GM19463 (cell line): ENCODE data around the gene RBMS3.
"Not testable (repeated sequence)": the region's sequence is repeated elsewhere in the genome, so short reads cannot be mapped to it uniquely, and the experiment has no call there.

Experiments
- ATAC-seq: cut with Tn5 transposase; IDR thresholded peaks from one replicate; pipeline ENCODE4 v1.9.1; 2021; ENCODE audit warnings: mild to moderate bottlenecking, moderate library complexity; ENCODE audit not compliant: unreplicated experiment

Gene RBMS3

GRCh38 chr3:29337565-29337964, 56.7 kb downstream of the RBMS3 start:
- no peak for ATAC-seq

- no peak for ATAC-seq
Observed at GRCh38 chr3:29338377-29338776, 57.5 kb downstream of the RBMS3 start.

DNA sequence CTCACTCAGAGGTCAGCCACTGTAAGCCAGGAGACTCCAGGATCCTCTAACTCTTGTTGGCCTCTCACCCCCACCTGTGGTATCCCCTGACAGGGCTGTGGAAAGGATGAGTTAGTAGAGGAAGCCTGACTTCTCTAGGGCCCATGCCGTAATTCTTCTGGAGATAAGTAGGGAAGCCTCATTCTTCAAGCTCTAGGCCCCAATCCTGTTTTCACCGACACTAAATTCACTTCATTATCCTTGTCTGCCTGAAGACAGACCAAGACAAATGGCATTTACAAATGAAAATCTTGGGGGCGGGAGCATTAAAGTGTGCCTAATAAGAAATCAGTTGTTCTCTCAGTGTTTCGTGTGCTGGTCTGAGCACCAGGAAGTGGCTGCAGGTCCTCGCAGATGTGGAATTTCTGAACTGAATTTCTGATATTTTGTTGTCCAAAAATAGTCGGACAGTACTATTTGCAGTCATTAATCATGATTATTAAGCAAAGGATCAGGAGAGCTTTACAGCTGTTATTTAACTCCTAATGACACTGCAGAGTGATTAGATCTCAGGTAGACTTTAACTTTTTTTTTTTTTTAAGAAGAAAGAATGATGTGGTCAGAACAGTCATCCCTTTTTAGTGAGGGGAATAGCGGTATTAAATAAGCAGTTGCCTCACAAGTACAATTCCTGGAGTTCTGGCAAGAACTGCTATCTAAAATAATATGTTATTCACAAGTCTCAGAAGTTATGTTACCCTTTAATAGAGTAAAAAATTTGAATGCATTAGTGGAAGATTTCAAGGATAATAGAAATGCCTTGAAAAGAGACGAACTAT, 58.4 kb downstream of the RBMS3 start:
- ATAC-seq, result no peak

DNA sequence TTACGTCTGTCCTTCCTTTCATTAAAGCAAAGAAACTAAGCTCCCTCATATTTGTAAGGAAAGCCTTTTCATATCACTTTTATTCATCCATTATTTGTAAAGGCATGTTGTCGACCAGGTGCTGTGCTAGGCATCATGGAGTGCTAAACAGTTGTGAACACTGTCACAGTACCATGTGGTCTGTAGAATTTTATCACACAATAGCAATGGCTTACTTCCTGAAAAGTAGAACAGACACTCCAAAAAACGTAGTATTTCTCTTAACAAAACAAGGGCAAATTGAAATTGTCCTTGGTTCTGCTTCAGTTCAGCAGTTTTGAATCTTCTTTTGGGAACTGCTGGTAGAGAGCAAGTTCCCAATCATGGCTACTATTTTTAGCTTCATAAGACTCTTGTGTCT, 63.3 kb downstream of the RBMS3 start:
- no peak for ATAC-seq

GRCh38 chr3:29344935-29345334, 64.1 kb downstream of the RBMS3 start:
- ATAC-seq, result no peak

- no peak for ATAC-seq
Observed at GRCh38 chr3:29345516-29346300, 64.8 kb downstream of the RBMS3 start.

DNA sequence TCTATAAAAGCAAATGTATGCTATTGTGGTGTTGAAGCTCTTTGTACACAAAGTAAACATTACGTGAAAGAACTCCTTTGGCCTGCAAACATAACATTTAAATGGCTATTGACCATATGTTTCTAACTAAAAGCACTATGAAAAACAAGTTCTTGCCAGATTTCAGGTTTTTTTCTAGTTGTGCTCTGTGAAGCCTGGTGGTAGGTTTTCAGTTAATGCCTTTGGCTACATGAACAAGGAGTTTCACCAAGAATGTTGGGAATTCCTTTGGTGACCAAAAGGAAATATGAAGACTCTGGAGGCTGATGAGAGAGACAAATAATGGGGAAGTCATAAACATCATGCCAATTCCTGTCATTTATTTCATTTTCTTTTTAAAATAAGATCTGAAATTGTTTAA, 66.0 kb downstream of the RBMS3 start:
- no peak for ATAC-seq

DNA sequence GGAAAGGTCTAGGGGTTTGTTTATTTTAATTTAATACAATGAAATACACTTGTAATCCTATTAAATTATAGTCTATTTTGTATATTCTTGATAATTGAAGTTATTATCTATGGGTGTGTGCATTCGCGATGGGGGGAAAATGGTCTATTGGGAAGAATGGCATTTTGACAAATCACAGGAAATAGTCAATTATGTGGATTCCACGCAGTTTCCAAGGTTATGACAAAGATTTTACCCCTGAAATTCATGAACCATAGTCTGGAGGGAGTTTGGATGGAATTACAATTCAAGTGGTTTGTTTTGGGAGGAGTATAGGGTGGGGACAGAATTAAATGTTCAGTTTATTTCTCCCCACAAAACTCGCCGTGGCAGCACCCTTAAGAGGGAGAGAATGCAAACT, 66.5 kb downstream of the RBMS3 start:
- ATAC-seq, result no peak

GRCh38 chr3:29348316-29348715, 67.4 kb downstream of the RBMS3 start:
- ATAC-seq, result no peak

- ATAC-seq, result no peak
Observed at GRCh38 chr3:29349049-29349448, 68.2 kb downstream of the RBMS3 start.

DNA sequence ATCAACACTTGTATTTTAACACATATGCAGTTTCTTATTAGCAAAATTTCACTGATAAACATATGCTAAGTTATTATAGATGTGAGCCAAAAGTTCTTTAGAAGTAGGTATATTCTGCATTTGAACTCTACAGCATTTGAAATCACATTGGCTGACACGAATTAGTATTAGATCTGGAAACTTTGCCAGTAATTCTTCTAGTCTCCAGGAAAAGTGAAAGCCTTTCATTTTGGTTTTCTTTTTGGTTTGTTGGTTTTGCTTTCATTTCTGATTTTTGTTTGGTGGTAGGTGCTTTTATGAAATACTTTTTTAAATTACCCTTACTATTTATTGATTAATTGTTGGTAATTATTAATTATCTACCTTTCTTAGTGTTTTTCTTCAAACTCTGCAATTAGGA, 72.9 kb downstream of the RBMS3 start:
- ATAC-seq, result no peak

GRCh38 chr3:29354894-29355293, 74.0 kb downstream of the RBMS3 start:
- no peak for ATAC-seq

DNA sequence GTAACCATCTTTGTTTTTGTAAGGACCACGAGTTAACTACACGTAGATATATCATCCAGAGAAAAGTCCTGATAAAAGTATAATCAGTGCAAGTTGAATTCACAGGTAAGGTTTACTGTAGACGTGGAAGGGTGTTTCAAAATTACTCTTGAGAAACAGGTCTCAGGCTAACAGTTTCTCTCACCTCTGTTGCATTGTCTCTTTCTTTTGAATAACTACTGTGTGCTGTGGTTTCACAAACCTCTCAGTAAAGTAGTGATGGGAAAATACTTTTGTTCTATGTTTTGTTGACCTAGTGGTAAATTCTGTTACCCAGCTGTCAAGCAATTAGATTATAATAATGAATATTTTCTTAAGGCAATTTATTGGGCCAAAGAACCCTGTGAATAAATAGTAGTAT, 75.2 kb downstream of the RBMS3 start:
- no peak for ATAC-seq

DNA sequence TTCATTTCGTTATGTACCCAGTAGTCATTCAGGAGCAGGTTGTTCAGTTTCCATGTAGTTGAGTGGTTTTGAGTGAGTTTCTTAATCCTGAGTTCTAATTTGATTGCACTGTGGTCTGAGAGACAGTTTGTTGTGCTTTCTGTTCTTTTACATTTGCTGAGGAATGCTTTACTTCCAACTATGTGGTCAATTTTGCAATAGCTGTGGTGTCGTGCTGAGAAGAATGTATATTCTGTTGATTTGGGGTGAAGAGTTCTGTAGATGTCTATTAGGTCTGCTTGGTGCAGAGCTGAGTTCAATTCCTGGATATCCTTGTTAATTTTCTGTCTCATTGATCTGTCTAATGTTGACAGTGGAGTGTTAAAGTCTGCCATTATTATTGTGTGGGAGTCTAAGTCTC, 79.4 kb downstream of the RBMS3 start:
- not testable (repeated sequence) for ATAC-seq

DNA sequence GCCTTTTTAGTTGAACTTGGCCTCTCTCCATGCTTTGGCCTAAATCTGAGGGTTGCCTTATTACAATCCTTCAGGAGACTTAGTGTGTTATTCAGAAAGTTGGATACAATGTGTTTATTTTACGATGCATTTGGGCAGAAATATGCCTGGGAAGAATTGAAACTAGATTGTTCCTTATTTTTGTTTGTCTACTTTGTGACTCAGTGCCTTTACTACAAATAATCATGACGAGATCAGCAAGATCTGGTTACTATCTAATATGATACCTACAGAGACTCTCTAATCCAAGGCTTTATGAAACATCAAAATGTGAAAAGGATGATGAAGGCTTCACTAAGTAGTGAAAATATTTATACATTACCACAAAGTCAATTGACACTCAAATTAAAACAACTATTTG, 82.2 kb downstream of the RBMS3 start:
- ATAC-seq, result no peak

DNA sequence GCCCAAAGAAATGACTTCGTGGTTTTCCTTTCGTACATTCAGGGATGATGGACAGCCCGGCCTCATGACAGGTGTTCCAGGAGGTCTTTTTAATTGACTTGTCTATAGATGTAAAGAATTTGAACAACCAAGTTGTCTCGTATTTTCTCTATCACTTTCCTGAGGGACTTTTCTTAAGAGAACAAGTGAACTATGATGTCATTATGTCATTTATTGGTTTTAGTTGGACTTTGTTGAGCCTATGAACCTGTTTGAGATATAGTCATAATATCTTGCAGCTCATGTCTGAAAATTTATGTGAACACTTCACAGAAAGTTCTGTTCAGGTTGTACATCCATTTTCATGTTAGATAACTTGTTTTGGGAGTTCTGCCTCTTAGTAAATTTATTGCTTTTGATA, 89.2 kb downstream of the RBMS3 start:
- ATAC-seq, result no peak

DNA sequence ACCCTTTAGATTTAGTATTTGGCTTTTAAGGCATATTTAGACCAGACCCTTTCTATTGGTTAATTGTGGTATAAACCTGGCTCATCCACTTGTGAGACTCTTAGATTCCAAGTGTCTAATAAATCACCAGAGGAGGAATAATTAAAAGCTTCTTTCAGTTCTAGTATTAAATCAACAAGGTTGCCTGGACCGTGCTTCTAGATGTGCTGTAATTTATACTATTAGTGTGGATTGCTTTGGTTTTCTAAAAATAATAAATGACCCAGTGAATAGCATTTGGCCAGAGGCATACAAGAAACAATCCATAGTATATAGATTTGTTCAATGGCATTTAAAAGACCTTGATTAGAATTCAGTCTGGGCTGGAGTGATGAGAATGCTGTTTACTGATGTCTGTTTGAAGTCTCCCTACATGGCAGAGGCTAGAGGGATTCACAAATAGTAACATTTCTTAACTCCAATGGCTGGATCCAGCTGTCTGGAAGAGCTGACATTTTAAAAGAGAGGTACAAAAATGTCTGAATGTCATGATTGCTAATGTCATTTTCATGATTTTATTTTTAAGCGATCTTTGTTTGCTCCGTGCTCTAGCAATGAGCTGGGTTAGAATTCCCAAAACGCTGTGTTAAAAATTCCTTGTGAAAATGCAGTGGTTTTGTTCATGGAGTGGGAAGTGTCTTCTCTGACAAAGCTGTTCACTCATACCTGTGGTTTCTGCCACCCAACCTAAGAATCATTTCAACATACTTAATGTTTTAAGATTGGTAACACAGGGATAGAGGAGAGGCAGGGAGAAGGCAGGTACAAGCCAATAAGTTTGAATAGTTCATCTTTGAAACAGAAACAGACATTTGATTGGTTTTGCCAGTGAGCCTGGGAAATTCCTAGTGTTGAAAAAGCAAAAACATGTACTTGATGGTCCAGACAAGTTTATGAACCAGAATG, 89.9 kb downstream of the RBMS3 start:
- no peak for ATAC-seq

DNA sequence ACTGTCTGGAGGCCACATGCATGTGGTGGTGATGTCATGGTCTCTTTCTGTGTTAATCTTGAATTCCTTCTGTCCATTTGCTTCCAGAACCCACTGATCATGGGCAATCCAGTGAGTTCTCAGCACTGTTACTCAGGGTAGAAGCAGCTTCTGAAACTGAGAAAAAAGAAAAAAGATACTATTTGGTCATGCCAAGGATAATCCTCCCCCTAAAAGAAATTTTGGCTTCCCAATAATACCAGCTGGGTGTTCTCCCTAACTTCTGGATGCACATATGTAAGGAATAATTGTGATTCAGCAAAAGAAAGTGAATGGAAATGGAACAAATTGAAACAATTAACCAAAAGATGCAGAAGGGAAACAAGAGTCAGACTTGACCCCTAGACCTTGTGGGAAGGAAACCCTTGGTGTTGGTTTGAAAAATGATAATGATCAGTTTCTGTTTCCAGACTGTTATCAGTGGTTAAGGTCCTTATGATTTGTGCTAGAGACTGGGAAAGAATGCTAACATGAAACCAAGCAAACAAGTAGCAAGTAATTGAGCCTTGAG, 92.3 kb downstream of the RBMS3 start:
- ATAC-seq, result no peak

DNA sequence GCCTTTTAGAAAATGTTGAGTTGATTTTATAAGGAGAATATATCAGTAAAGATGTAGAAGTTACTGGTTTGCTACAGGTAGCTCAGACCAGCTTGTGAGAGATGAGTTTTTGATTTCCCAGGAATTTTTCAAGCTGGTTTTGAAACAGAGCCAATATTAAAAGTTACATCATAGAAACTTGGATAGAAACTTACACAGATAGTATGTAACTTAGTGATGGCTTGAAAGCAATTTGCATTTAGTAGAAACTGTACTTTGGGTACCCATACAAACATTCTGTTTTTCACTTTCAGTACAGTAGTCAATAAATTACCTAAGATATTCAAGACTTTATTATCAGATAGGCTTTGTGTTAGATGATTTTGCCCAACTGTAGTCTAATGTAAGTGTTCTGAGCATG, 93.4 kb downstream of the RBMS3 start:
- ATAC-seq, result no peak

DNA sequence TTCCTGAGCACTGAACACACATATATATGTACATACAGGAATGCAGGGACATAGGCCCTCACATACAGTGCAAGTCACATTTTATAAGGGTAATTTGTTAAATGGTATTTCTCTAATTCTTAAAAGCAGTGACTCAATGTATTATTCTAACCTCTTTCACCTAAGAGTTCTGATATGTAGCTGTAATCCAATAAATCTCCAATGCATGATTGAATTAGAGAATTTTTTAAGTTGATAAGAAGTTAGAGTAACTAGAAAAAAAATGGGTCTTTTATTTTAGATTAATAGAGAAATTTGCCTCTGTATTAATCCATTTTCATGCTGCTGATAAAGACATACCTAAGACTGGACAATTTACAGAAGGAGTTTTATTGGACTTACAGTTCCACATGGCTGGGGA, 98.2 kb downstream of the RBMS3 start:
- no peak for ATAC-seq

GRCh38 chr3:29381595-29381994, 100.7 kb downstream of the RBMS3 start:
- no peak for ATAC-seq
